CD4-positive, CD25-positive, alpha-beta regulatory T cell (primary cell): Measurements from ENCODE around the gene LYRM4. TPM values are rescaled to one million over a fixed set of nuclear protein-coding genes. Genes with fewer than 3 reads are reported as not detected.
A peak's percentile ranks its signal among the peaks of the same experiment; 100 is the strongest.

ENCODE experiments used
- ATAC-seq, 2 donors: fragments of 150-1000 bp; cut with Tn5 transposase; one replicate each; pipeline ENCODE4 v1.10.0; 2021; ENCODE audit warnings: low read depth in 2 of 2, moderate number of reproducible peaks in 2 of 2, moderate library complexity in 1 of 2
- DNase-seq, 3 donors: peaks; one replicate each; pipeline versions ENCODE4 v3.0.0 to v3.0.0-alpha.2; 2012 to 2022; ENCODE audit warnings: mixed read lengths in 1 of 3
- H3K27ac ChIP-seq: one replicate; pipeline ENCODE4 v1.7.0; 2013; ENCODE audit warnings: mild to moderate bottlenecking, low read length; ENCODE audit not compliant: insufficient read depth, poor library complexity, severe bottlenecking
- H3K27me3 ChIP-seq: one replicate; pipeline ENCODE4 v1.7.0; 2013; ENCODE audit warnings: low read length; ENCODE audit not compliant: control insufficient read depth, insufficient read depth
- H3K36me3 ChIP-seq: one replicate; pipeline ENCODE4 v1.7.0; 2013; ENCODE audit warnings: mild to moderate bottlenecking, low read length, moderate library complexity; ENCODE audit not compliant: control insufficient read depth, insufficient read depth
- H3K4me1 ChIP-seq: 2 replicates; pipeline ENCODE4 v1.7.0; 2013; ENCODE audit warnings: mild to moderate bottlenecking, low read length; ENCODE audit not compliant: insufficient read depth, control insufficient read depth, poor library complexity, severe bottlenecking
- H3K4me3 ChIP-seq: one replicate; pipeline ENCODE4 v1.7.0; 2013; ENCODE audit warnings: low read depth, mild to moderate bottlenecking, low read length, moderate library complexity
- H3K9me3 ChIP-seq, 2 experiments: 1 replicate in 1 of 2; 2 replicates in 1 of 2; pipeline ENCODE4 v1.7.0; 2013; ENCODE audit warnings: low read length in 2 of 2, mild to moderate bottlenecking in 1 of 2, moderate library complexity in 1 of 2; ENCODE audit not compliant: control insufficient read depth in 2 of 2
- H3K27ac Mint-ChIP-seq, 3 donors: one replicate each; pipeline ENCODE4 v1.8.0; 2020 to 2022; ENCODE audit warnings: mild to moderate bottlenecking in 3 of 3, mixed read lengths in 3 of 3, moderate library complexity in 2 of 3
- H3K27me3 Mint-ChIP-seq: one replicate; pipeline ENCODE4 v1.8.0; 2022; ENCODE audit warnings: mild to moderate bottlenecking, mixed read lengths
- H3K36me3 Mint-ChIP-seq: one replicate; pipeline ENCODE4 v1.8.0; 2020; ENCODE audit warnings: mixed read lengths
- H3K4me1 Mint-ChIP-seq, 4 donors: one replicate each; pipeline ENCODE4 v1.8.0; 2020 to 2022; ENCODE audit warnings: mixed read lengths in 4 of 4, mild to moderate bottlenecking in 1 of 4
- H3K4me3 Mint-ChIP-seq, 4 donors: one replicate each; pipeline ENCODE4 v1.8.0; 2020 to 2022; ENCODE audit warnings: mild to moderate bottlenecking in 4 of 4, mixed read lengths in 4 of 4, moderate library complexity in 3 of 4
- H3K9me3 Mint-ChIP-seq, 7 donors: one replicate each; pipeline ENCODE4 v1.8.0; 2020 to 2022; ENCODE audit warnings: mixed read lengths in 7 of 7, mild to moderate bottlenecking in 3 of 7, moderate library complexity in 2 of 7
- polyA plus RNA-seq, 4 donors: library from polyadenylated mRNA; unstranded; fragments of 300-500 nt; fragmentation: Illumina TruSeq; gene quantifications; one replicate each; pipeline ENCODE4 v1.2.3, GENCODE V29; 2021
- total RNA-seq: library from RNA; stranded (reverse); gene quantifications from one replicate; pipeline ENCODE4 v1.2.3, GENCODE V29; 2022

The LYRM4 gene
- total and polyA plus RNA-seq, 5 donors from 2014 or later: 14.9 to 38.8 (median 27.1) TPM

DNA sequence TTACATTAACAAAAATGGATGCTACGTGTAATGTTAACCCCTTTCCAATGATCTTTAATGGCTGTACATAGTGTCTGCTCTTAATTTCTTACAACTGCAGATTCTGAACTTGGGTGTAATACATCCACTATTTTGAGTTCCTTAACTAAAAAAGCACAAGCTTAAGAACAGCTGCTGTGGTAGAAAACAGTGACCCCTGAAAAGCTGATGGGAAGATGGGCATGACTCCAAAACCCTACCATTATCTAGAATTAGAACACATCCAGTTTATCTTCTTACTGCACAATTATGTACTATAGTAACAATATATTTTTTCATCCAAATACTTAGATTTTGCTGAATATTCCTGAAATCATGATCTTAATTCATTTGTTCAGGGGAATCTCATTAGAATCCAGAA, 49.3 kb downstream of the LYRM4 start:
- peaks cover 7% of the 10 kb centered on the region for H3K4me1 ChIP-seq
- H3K4me1 Mint-ChIP-seq: peaks cover 4 to 10% (median 9%) of the 10 kb centered on the region in 4 donors
- peaks cover 3% of the 10 kb centered on the region for H3K36me3 ChIP-seq
- ATAC-seq: no peak
- no peaks in the 10 kb centered on the region for H3K9me3 ChIP-seq
- H3K27ac Mint-ChIP-seq: peak overlapping the region in 1 of 3 donors; percentile 74
- H3K9me3 Mint-ChIP-seq: peaks cover 0 to 1% (median 0%) of the 10 kb centered on the region in 7 donors
- DNase-seq: no peak
- H3K27me3 Mint-ChIP-seq: no peaks in the 10 kb centered on the region
- H3K4me3 ChIP-seq: no peak overlapping the region
- no peaks in the 10 kb centered on the region for H3K27me3 ChIP-seq
- H3K4me3 Mint-ChIP-seq: no peak overlapping the region
- H3K36me3 Mint-ChIP-seq: peaks cover 34% of the 10 kb centered on the region
- H3K27ac ChIP-seq: no peak overlapping the region

DNA sequence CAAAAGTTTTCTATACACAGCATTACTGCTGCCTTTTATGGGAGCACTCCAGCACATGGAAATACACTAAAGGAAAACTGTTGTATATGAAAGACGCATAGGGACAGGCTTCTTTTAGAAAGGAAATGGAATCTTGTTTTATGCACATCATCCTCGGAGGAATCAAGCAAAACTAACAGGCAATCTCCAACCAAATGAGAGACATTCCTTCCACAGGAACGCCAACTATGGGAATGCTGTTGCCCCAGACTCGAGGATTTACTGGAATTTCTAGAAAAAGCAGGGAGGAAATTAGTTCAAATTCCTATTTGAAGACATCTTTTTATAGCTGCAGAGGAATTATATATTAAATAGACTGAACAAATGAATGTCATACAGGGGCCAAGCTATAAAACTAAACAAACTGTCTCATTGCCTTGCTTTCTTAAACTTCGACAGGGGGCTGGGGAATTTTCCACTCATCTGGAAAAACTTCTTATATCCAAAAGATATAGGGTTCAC, 52.2 kb downstream of the LYRM4 start:
- no peaks in the 10 kb centered on the region for H3K27me3 Mint-ChIP-seq

DNA sequence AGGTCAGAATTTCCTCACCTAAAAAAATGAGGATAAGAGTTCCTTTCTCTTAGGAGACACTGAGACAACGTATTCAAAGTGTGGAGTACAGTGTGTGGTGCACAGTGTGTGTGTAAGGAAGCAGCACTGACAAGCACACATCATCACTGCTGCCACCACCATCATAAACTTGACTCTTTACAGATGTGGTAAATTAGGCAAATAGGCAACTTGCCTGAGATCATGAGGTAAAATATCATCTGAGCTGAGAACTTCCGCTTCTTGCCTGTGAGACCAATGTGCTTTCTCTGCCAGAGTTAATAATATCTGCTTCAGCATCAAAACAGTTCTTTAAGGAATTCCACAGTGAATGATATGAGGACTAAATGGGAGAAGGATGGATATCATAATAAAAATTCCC, 52.7 kb downstream of the LYRM4 start:
- Histone ChIP-seq H3K4me1 (peaks cover 7% of the 10 kb centered on the region), H3K4me3 (no peak overlapping the region), H3K27ac (no peak overlapping the region), H3K27me3 (no peaks in the 10 kb centered on the region), H3K9me3 (no peaks in the 10 kb centered on the region), H3K36me3 (peaks cover 2% of the 10 kb centered on the region)
- Mint-ChIP-seq H3K27me3 (no peaks in the 10 kb centered on the region), H3K4me1 (peaks cover 6 to 10% (median 9%) of the 10 kb centered on the region in 4 donors), H3K27ac (peak overlapping the region in 1 of 3 donors; percentile 36), H3K4me3 (no peak overlapping the region), H3K36me3 (peaks cover 24% of the 10 kb centered on the region), H3K9me3 (peaks cover 0 to 1% (median 0%) of the 10 kb centered on the region in 7 donors)
- ATAC-seq (no peak), DNase-seq (no peak)

More for the DNA sequence above, 52.2 kb downstream of the LYRM4 start:
- H3K27ac ChIP-seq: no peak overlapping the region
- H3K4me3 ChIP-seq: no peak overlapping the region
- H3K4me3 Mint-ChIP-seq: no peak overlapping the region
- peaks cover 7% of the 10 kb centered on the region for H3K4me1 ChIP-seq
- H3K4me1 Mint-ChIP-seq: peaks cover 6 to 10% (median 9%) of the 10 kb centered on the region in 4 donors
- DNase-seq (no peak), ATAC-seq (no peak)
- peak overlapping the region in 1 of 3 donors; percentile 36 for H3K27ac Mint-ChIP-seq
- H3K27me3 ChIP-seq: no peaks in the 10 kb centered on the region
- H3K9me3 ChIP-seq: no peaks in the 10 kb centered on the region
- peaks cover 0 to 1% (median 0%) of the 10 kb centered on the region in 7 donors for H3K9me3 Mint-ChIP-seq
- peaks cover 26% of the 10 kb centered on the region for H3K36me3 Mint-ChIP-seq
- H3K36me3 ChIP-seq: peaks cover 2% of the 10 kb centered on the region

GRCh38 chr6:5206920-5207561, 53.7 kb downstream of the LYRM4 start:
- H3K9me3 Mint-ChIP-seq: peaks cover 0 to 1% (median 0%) of the 10 kb centered on the region in 7 donors

GRCh38 chr6:5205877-5206850, 54.6 kb downstream of the LYRM4 start:
- DNase-seq (no peak), ATAC-seq (no peak)
- H3K4me3 ChIP-seq: no peak overlapping the region
- H3K36me3 Mint-ChIP-seq: peaks cover 18% of the 10 kb centered on the region
- no peaks in the 10 kb centered on the region for H3K4me1 ChIP-seq
- H3K36me3 ChIP-seq: peaks cover 2% of the 10 kb centered on the region
- H3K4me1 Mint-ChIP-seq: peaks cover 0 to 6% (median 0%) of the 10 kb centered on the region in 4 donors
- no peak overlapping the region for H3K27ac Mint-ChIP-seq
- H3K9me3 ChIP-seq: no peaks in the 10 kb centered on the region
- no peak overlapping the region for H3K4me3 Mint-ChIP-seq
- H3K27me3 Mint-ChIP-seq: no peaks in the 10 kb centered on the region
- H3K27me3 ChIP-seq: no peaks in the 10 kb centered on the region
- H3K27ac ChIP-seq: no peak overlapping the region
- no peaks in the 10 kb centered on the region for H3K9me3 Mint-ChIP-seq

More at GRCh38 chr6:5206920-5207561, 53.7 kb downstream of the LYRM4 start:
- Mint-ChIP-seq H3K27ac (no peak overlapping the region), H3K27me3 (no peaks in the 10 kb centered on the region), H3K36me3 (peaks cover 18% of the 10 kb centered on the region), H3K4me1 (peaks cover 4 to 6% (median 5%) of the 10 kb centered on the region in 4 donors), H3K4me3 (no peak overlapping the region)
- DNase-seq (no peak), ATAC-seq (no peak)
- Histone ChIP-seq H3K4me1 (peaks cover 4% of the 10 kb centered on the region), H3K27ac (no peak overlapping the region), H3K36me3 (peaks cover 2% of the 10 kb centered on the region), H3K9me3 (no peaks in the 10 kb centered on the region), H3K27me3 (no peaks in the 10 kb centered on the region), H3K4me3 (no peak overlapping the region)

GRCh38 chr6:5205035-5205507, 55.7 kb downstream of the LYRM4 start:
- peaks cover 0 to 6% (median under 1%) of the 10 kb centered on the region in 4 donors for H3K4me1 Mint-ChIP-seq
- Histone ChIP-seq H3K4me1 (no peaks in the 10 kb centered on the region), H3K27ac (no peak overlapping the region), H3K4me3 (no peak overlapping the region), H3K27me3 (no peaks in the 10 kb centered on the region), H3K36me3 (peaks cover 2% of the 10 kb centered on the region), H3K9me3 (no peaks in the 10 kb centered on the region)
- ATAC-seq (no peak), DNase-seq (no peak)
- no peaks in the 10 kb centered on the region for H3K9me3 Mint-ChIP-seq
- no peak overlapping the region for H3K4me3 Mint-ChIP-seq
- H3K27me3 Mint-ChIP-seq: no peaks in the 10 kb centered on the region
- peak overlapping the region in 1 of 3 donors; percentile 51 for H3K27ac Mint-ChIP-seq
- H3K36me3 Mint-ChIP-seq: peaks cover 14% of the 10 kb centered on the region

GRCh38 chr6:5204376-5204775, 56.4 kb downstream of the LYRM4 start:
- Mint-ChIP-seq H3K27ac (peak overlapping the region in 2 of 3 donors; percentile 51 to 86), H3K36me3 (peaks cover 9% of the 10 kb centered on the region), H3K4me1 (peaks cover 0 to 6% (median 2%) of the 10 kb centered on the region in 4 donors), H3K9me3 (no peaks in the 10 kb centered on the region), H3K4me3 (no peak overlapping the region), H3K27me3 (no peaks in the 10 kb centered on the region)
- Histone ChIP-seq H3K9me3 (no peaks in the 10 kb centered on the region), H3K27ac (no peak overlapping the region), H3K4me1 (no peaks in the 10 kb centered on the region), H3K4me3 (no peak overlapping the region), H3K27me3 (no peaks in the 10 kb centered on the region), H3K36me3 (peaks cover 2% of the 10 kb centered on the region)
- DNase-seq: no peak
- ATAC-seq: no peak
